GM19328 (cell line): Measurements from ENCODE around the gene SLCO3A1.
A peak's percentile ranks its signal among the peaks of the same experiment; 100 is the strongest.

Experiments used
- ATAC-seq: cut with Tn5 transposase; IDR thresholded peaks from one replicate; pipeline ENCODE4 v1.9.1; 2021; ENCODE audit warnings: mild to moderate bottlenecking, moderate library complexity; ENCODE audit not compliant: unreplicated experiment

The SLCO3A1 gene

GRCh38 chr15:92092289-92093105 is 239.0 kb downstream of the SLCO3A1 start:
- ATAC-seq: no peak

- ATAC-seq: peak; percentile 71
Measured at GRCh38 chr15:92095693-92096092, 242.2 kb downstream of the SLCO3A1 start.

GRCh38 chr15:92097474-92098178 is 244.1 kb downstream of the SLCO3A1 start:
- ATAC-seq: peak; percentile 50

- ATAC-seq: no peak
Measured at GRCh38 chr15:92098869-92099268, 245.4 kb downstream of the SLCO3A1 start.

- no peak for ATAC-seq
Measured at GRCh38 chr15:92100301-92100700, 246.8 kb downstream of the SLCO3A1 start.

GRCh38 chr15:92100751-92101150 is 247.2 kb downstream of the SLCO3A1 start:
- ATAC-seq: no peak

GRCh38 chr15:92101708-92102394 is 248.3 kb downstream of the SLCO3A1 start:
- peak; percentile 42 for ATAC-seq

GRCh38 chr15:92102395-92102755 is 248.9 kb downstream of the SLCO3A1 start:
- peak; percentile 25 for ATAC-seq

- ATAC-seq: no peak
Measured at GRCh38 chr15:92104072-92104471, 250.6 kb downstream of the SLCO3A1 start.

GRCh38 chr15:92105611-92106010 is 252.1 kb downstream of the SLCO3A1 start:
- ATAC-seq: no peak

GRCh38 chr15:92107510-92107909 is 254.0 kb downstream of the SLCO3A1 start:
- no peak for ATAC-seq

GRCh38 chr15:92109191-92109873 is 255.8 kb downstream of the SLCO3A1 start:
- ATAC-seq: no peak

- ATAC-seq: no peak
Measured at GRCh38 chr15:92111291-92111690, 257.8 kb downstream of the SLCO3A1 start.

GRCh38 chr15:92111751-92112150 is 258.2 kb downstream of the SLCO3A1 start:
- no peak for ATAC-seq

GRCh38 chr15:92112180-92112579 is 258.7 kb downstream of the SLCO3A1 start:
- no peak for ATAC-seq

- no peak for ATAC-seq
Measured at GRCh38 chr15:92112711-92113110, 259.2 kb downstream of the SLCO3A1 start.

GRCh38 chr15:92113832-92114231 is 260.3 kb downstream of the SLCO3A1 start:
- ATAC-seq: no peak

GRCh38 chr15:92115834-92116233 is 262.3 kb downstream of the SLCO3A1 start:
- ATAC-seq: no peak

GRCh38 chr15:92116330-92116729 is 262.8 kb downstream of the SLCO3A1 start:
- no peak for ATAC-seq

GRCh38 chr15:92117261-92117731 is 263.8 kb downstream of the SLCO3A1 start:
- no peak for ATAC-seq
